Adipocyte (in vitro differentiated cells): ENCODE results near the gene CMBL.

ENCODE experiments used
- DNase-seq: peaks from one replicate; pipeline ENCODE4 v3.0.0-alpha.2; 2015; ENCODE audit warnings: low read depth
- H3K27me3 ChIP-seq: replicated peaks from 2 replicates; pipeline ENCODE4 v1.7.0; 2013; ENCODE audit warnings: mild to moderate bottlenecking, low read length, moderate library complexity; ENCODE audit not compliant: control insufficient read depth, insufficient read depth
- H3K36me3 ChIP-seq: 2 replicates; pipeline ENCODE4 v1.7.0; 2013; ENCODE audit warnings: low read length, mild to moderate bottlenecking, moderate library complexity; ENCODE audit not compliant: control insufficient read depth, insufficient read depth, severe bottlenecking
- H3K4me1 ChIP-seq: 2 replicates; pipeline ENCODE4 v1.7.0; 2013; ENCODE audit warnings: mild to moderate bottlenecking, low read length, moderate library complexity; ENCODE audit not compliant: control insufficient read depth, insufficient read depth
- H3K4me3 ChIP-seq: 2 replicates; pipeline ENCODE4 v1.7.0; 2013; ENCODE audit warnings: mild to moderate bottlenecking, low read length, moderate library complexity
- H3K9ac ChIP-seq: 2 replicates; pipeline ENCODE4 v1.7.0; 2013; ENCODE audit warnings: mild to moderate bottlenecking, low read length, moderate library complexity
- H3K9me3 ChIP-seq: 2 replicates; pipeline ENCODE4 v1.7.0; 2013; ENCODE audit warnings: mild to moderate bottlenecking, low read length, moderate library complexity; ENCODE audit not compliant: control insufficient read depth

CMBL gene

DNA sequence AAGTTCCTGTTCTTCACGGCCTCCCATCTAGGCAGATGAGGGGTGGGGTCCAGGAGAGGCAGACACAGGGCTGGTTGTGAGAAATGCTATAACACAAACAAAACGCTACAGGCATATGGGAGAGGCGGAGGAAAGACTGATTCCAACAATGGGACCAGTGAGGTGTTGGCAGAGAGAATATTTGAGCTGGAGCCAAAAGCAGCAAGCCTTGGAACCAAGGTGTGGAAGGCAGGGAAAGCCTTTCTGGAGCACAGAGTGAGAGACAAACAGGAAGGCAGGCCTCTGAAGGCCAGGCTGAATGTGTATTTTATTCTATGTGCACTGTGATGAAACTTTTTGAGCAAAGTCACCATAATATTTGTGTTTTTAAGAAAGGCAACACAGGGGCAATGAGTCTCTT is 60.9 kb downstream of the CMBL start:
- H3K4me1 ChIP-seq, result peaks cover 17% of the 10 kb centered on the region
- H3K27me3 ChIP-seq, result no peaks in the 10 kb centered on the region
- H3K36me3 ChIP-seq, result no peaks in the 10 kb centered on the region
- H3K4me3 ChIP-seq, result no peak overlapping the region
- no peak for DNase-seq
- H3K9ac ChIP-seq, result no peak overlapping the region
- no peaks in the 10 kb centered on the region for H3K9me3 ChIP-seq

DNA sequence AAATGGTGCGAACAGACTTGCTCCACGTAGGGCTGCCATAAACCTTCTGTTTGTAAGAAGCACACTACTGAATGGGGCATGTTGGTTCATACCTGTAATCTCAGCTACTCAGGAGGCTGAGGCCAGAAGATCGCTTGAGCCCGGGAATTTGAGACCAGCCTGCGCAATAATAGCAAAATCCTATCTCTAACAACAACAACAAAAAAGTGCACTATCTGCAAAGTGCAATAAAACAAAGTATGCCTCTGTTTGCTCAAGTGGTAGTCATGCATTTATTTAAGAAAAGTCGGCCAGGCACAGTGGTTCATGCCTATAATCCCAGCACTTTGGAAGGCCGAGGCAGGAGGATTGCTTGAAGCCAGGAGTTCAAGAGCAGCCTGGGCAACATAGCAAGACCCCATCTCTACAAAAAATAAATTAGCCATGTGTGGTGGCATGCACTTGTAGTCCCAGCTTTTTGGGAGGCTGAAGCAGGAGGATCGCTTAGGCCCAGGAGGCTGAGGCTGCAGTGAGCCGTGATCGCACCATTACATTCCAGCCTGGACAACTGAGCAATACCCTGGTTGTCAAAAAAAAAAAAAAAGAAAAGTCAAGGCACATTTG is 63.3 kb downstream of the CMBL start:
- Histone ChIP-seq H3K27me3 (no peaks in the 10 kb centered on the region), H3K9me3 (no peaks in the 10 kb centered on the region), H3K4me1 (peaks cover 9% of the 10 kb centered on the region), H3K4me3 (no peak overlapping the region), H3K9ac (no peak overlapping the region), H3K36me3 (no peaks in the 10 kb centered on the region)
- DNase-seq, result no peak

DNA sequence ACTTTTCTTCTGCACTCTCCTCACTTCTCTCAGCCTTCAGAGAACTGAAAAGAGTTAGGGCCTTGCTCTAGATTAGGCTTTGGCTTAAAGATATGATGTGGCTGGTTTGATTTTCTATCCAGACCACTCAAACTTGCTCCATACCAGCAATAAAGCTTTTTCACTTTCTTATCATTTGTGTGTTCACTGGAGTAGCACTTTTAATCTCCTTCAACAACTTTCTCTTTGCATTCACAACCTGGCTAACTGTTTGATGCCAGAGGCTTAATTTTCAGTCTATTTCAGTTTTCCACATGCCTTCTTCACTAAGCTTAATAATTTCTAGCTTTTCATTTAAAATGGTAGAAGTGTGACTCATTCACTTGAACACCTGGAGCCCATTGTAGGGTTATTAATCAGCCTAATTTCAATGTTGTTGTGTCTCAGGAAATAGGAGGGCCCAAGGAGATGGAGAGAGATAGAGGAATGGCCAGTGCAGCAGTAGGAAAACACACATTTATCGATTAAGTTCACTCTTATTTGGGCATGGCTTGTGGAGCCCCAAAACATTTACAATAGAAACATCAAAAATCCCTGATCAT is 64.0 kb downstream of the CMBL start:
- Histone ChIP-seq H3K4me3 (no peak overlapping the region), H3K27me3 (no peaks in the 10 kb centered on the region), H3K9me3 (no peaks in the 10 kb centered on the region), H3K4me1 (peaks cover 7% of the 10 kb centered on the region), H3K36me3 (peaks cover 3% of the 10 kb centered on the region), H3K9ac (no peak overlapping the region)
- DNase-seq, result no peak

DNA sequence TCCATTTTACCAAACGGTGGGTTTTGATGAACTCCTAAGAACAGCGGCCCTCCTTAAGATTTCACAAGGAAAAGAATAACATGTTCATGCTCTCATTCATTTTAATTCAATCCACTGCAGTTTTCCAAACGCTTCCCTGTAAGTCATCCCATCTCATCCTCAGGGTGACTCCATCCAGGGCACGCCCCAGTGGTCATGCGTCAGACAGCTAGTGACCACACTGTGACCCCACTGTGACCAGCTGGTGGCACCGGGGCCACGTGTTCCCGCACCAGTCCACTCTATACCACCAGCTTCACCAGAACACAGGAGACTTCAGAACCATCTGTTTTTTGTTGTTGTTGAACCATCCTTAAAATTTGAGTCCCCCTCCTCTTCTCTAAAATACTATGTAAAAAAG is 72.4 kb downstream of the CMBL start:
- Histone ChIP-seq H3K9me3 (no peaks in the 10 kb centered on the region), H3K36me3 (peaks cover 16% of the 10 kb centered on the region), H3K4me1 (peaks cover 12% of the 10 kb centered on the region), H3K9ac (no peak overlapping the region), H3K27me3 (no peaks in the 10 kb centered on the region), H3K4me3 (no peak overlapping the region)
- no peak for DNase-seq

DNA sequence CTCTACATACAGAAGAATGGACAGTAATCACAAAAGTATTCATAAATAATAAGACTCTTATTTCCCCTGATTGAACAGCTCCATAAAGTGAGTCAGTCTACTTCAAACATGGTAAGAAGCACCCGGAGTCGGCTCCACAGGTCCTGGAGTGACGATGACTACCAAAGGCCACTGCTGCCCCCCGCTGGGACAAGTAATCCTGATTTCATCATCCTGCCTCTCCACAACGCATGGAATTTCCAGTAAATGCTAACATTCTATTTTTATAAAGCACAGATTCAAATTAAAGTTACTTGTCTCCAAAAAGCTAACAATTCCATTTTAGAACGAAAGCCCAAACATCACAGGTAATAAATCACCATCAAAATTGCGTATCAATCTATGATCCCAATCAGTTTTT is 74.2 kb downstream of the CMBL start:
- Histone ChIP-seq H3K9me3 (no peaks in the 10 kb centered on the region), H3K9ac (peak overlapping the region; percentile 68), H3K36me3 (peaks cover 13% of the 10 kb centered on the region), H3K27me3 (no peaks in the 10 kb centered on the region), H3K4me1 (peaks cover 16% of the 10 kb centered on the region), H3K4me3 (peak overlapping the region; percentile 9)
- DNase-seq, result peak; percentile 93

DNA sequence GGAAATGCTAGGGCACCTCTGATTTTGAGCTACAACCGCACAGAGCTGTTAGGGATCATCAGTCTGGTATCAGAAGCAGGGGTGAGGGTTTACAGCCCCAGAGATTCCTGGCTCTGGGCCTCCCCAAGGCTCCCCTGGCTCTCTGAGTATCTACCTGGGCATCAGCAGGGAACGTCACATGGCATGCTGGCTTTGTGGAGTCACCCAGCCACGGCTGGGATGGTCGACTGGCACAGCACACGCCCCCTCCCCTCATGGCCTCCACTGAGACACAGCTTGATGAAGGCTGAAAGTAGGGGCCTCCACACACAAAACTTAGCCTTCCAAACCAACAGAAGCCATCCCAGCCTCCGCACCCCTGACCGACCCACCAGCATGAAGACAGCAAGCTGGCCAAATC is 74.7 kb downstream of the CMBL start:
- peaks cover 13% of the 10 kb centered on the region for H3K36me3 ChIP-seq
- H3K4me3 ChIP-seq, result no peak overlapping the region
- H3K9ac ChIP-seq, result peak overlapping the region; percentile 22
- no peak for DNase-seq
- H3K27me3 ChIP-seq, result no peaks in the 10 kb centered on the region
- no peaks in the 10 kb centered on the region for H3K9me3 ChIP-seq
- peaks cover 16% of the 10 kb centered on the region for H3K4me1 ChIP-seq

DNA sequence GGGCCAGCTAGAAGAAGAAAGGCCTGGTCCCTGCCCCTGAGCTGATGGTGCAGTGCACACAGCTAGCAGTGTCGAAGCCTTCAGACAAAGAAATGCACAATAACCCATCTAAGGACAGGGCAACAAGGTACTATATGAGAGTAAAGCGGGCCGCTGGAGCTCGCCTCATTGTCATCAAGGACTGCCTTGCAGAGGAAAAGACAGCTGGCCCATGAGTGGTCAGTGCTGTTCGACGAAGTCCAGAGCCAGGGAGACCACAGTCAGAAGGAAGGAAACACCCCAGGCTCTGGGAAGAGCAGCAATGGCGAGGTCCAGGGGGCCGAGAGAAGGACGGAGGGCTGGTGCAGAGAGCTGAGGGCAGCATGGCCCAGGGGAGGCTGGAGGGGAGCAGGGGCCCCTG is 75.3 kb downstream of the CMBL start:
- Histone ChIP-seq H3K27me3 (no peaks in the 10 kb centered on the region), H3K4me3 (no peak overlapping the region), H3K9me3 (no peaks in the 10 kb centered on the region), H3K4me1 (peaks cover 16% of the 10 kb centered on the region), H3K9ac (no peak overlapping the region), H3K36me3 (peaks cover 12% of the 10 kb centered on the region)
- DNase-seq, result no peak

DNA sequence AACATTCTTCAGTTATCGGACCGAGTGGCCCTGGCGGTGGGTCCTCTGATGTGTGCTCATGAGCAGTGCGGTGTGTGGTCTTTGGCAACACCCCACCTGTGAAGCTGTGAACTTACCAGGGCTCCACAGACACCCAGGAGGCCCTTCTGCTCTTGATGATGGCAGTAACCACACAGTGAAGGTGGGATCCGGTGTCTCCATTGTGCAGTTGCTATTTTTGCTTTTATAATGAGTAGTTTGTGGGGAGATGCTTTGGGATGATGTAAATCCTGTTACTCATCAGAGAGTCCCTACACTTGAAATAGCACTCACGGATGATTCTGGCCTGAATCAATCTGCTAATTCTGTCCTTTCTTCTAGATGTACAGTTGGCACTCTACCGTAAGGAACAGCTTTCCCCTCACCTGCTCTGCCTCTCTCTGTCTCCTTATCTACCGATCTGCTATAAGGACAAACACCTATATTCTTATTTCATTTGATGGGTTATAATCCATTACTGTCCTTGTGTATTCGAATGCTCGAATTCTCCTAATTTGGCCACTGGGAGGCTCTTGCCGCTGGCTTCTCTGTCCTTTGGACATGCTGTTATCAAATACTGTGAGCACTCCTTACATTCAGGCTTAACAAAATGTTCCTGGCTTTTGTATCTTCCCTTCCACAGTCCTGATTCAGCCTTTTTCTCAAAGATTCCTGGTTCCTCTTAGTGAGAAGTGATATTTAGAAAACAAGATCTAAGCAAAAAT is 78.2 kb downstream of the CMBL start:
- Histone ChIP-seq H3K27me3 (no peaks in the 10 kb centered on the region), H3K4me3 (no peak overlapping the region), H3K9ac (no peak overlapping the region), H3K36me3 (peaks cover under 1% of the 10 kb centered on the region), H3K4me1 (peaks cover 16% of the 10 kb centered on the region), H3K9me3 (no peaks in the 10 kb centered on the region)
- DNase-seq, result peak; percentile 52

DNA sequence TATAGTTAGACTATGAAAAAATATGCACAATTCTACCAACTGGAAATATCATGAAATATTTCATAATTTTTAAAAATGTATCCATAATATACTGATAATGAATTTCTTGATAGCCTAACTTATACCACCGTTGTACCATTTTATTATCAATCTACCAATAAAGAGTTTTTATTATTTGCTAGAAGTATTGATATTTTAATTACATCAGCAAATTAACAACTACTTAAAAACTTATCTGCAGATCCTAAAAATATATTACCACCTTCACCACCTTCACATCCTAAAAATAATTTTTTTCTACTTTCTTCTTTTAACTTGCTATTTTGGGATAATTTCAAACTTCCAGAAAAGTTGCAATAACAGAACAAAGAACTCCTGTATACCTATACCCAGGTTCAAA is 79.4 kb downstream of the CMBL start:
- Histone ChIP-seq H3K9ac (no peak overlapping the region), H3K9me3 (no peaks in the 10 kb centered on the region), H3K36me3 (no peaks in the 10 kb centered on the region), H3K4me1 (peaks cover 10% of the 10 kb centered on the region), H3K4me3 (no peak overlapping the region), H3K27me3 (no peaks in the 10 kb centered on the region)
- DNase-seq, result no peak
